ENCODE measurements around the gene PCK2.

PCK2 gene

GRCh38 chr14:24062216-24062980, 31.7 kb upstream of the PCK2 start:
- CTCF ChIA-PET: interaction anchor here (0.8 to 1.4 kb wide), 2 partner anchors 11 to 28 kb away, joined by 3 to 4 read pairs; partner anchors contain the start of gene CARMIL3
- no peak overlapping the region for H3K27ac ChIP-seq
- TF ChIP-seq CTCF (conservative IDR thresholded peaks at IDR 0.05; ENCODE audit: low read depth): no peak
- no peak for DNase-seq (ENCODE audit: low spot score)
- POLR2A ChIA-PET (ENCODE audit: low non-redundant PET): no interaction called here

GRCh38 chr14:24063263-24063836, 30.8 kb upstream of the PCK2 start:
- no peak for TF ChIP-seq CTCF (conservative IDR thresholded peaks at IDR 0.05; ENCODE audit: low read depth)
- DNase-seq (ENCODE audit: low spot score): no peak
- ChIA-PET CTCF (no interaction called here), POLR2A (ENCODE audit: low non-redundant PET) (no interaction called here)
- no peak overlapping the region for H3K27ac ChIP-seq

- no peak overlapping the region for H3K27ac ChIP-seq
- no peak for TF ChIP-seq CTCF (conservative IDR thresholded peaks at IDR 0.05; ENCODE audit: low read depth)
- ChIA-PET CTCF (interaction anchor here (0.5 kb wide), 1 partner anchor 457 kb away, joined by 3 read pairs; no protein-coding TSS in a partner anchor), POLR2A (ENCODE audit: low non-redundant PET) (no interaction called here)
- no peak for DNase-seq (ENCODE audit: low spot score)
Observed at GRCh38 chr14:24064091-24064795, 29.9 kb upstream of the PCK2 start.

GRCh38 chr14:24064856-24065255, 29.3 kb upstream of the PCK2 start:
- no peak for TF ChIP-seq CTCF (conservative IDR thresholded peaks at IDR 0.05; ENCODE audit: low read depth)
- ChIA-PET CTCF (interaction anchor here (0.5 to 0.9 kb wide), 2 partner anchors 243 to 458 kb away, joined by 3 to 4 read pairs; partner anchors contain the start of gene CIDEB), POLR2A (ENCODE audit: low non-redundant PET) (no interaction called here)
- H3K27ac ChIP-seq: no peak overlapping the region
- no peak for DNase-seq (ENCODE audit: low spot score)

- TF ChIP-seq CTCF (conservative IDR thresholded peaks at IDR 0.05; ENCODE audit: low read depth): no peak
- H3K27ac ChIP-seq: no peak overlapping the region
- ChIA-PET POLR2A (ENCODE audit: low non-redundant PET) (no interaction called here), CTCF (interaction anchor here (0.5 to 0.9 kb wide), 2 partner anchors 235 to 243 kb away, joined by 3 to 4 read pairs; partner anchors contain the start of gene CIDEB)
- DNase-seq (ENCODE audit: low spot score): no peak
Observed at GRCh38 chr14:24065408-24065807, 28.7 kb upstream of the PCK2 start.

GRCh38 chr14:24066496-24067132, 27.5 kb upstream of the PCK2 start:
- no peak for DNase-seq (ENCODE audit: low spot score)
- no peak for TF ChIP-seq CTCF (conservative IDR thresholded peaks at IDR 0.05; ENCODE audit: low read depth)
- ChIA-PET CTCF (interaction anchor here (1.1 kb wide), 1 partner anchor 24 kb away, joined by 3 read pairs; no protein-coding TSS in a partner anchor), POLR2A (ENCODE audit: low non-redundant PET) (no interaction called here)
- H3K27ac ChIP-seq: no peak overlapping the region
